Left ventricle myocardium inferior (tissue), 1 donor: Measurements from ENCODE around the gene TNRC6B. TPM values are rescaled to one million over a fixed set of nuclear protein-coding genes. Genes with fewer than 3 reads are reported as not detected.

Experiments used
- DNase-seq: peaks from one replicate; pipeline ENCODE4 v3.0.0-alpha.2; 2020
- H3K27ac ChIP-seq: fragments of 200-600 bp; replicated peaks from 2 replicates; pipeline ENCODE4 v1.8.0; 2021
- H3K27me3 ChIP-seq: fragments of 200-600 bp; 2 replicates; pipeline ENCODE4 v1.8.0; 2021; ENCODE audit warnings: low read depth
- H3K36me3 ChIP-seq: fragments of 200-600 bp; 2 replicates; pipeline ENCODE4 v1.8.0; 2021
- H3K4me1 ChIP-seq: fragments of 200-600 bp; 2 replicates; pipeline ENCODE4 v1.8.0; 2021
- H3K4me3 ChIP-seq: fragments of 200-600 bp; 2 replicates; pipeline ENCODE4 v1.8.0; 2021; ENCODE audit warnings: mild to moderate bottlenecking, moderate library complexity
- H3K9me3 ChIP-seq: fragments of 200-600 bp; replicated peaks from 2 replicates; pipeline ENCODE4 v1.8.0; 2021
- CTCF ChIP-seq: fragments of 200-600 bp; IDR thresholded peaks from 2 replicates; pipeline ENCODE4 v1.8.0; 2021; ENCODE audit warnings: antibody characterized with exemption, mild to moderate bottlenecking, borderline replicate concordance
- intact Hi-C: fragments of 100-400 bp; cut with micrococcal nuclease; formaldehyde crosslinking; loops from one replicate; pipeline ENCODE4 v1.11.0; 2022
- total RNA-seq: library from RNA; stranded (reverse); fragmentation: NEBNext Ultra II Directional; extraction: Animal tissue kit (Norgen Biotek cat#: 25700); gene quantifications from one replicate; pipeline ENCODE4 v1.2.1, GENCODE V29; 2021
- donor health status: DM: no; HTN: yes; CAD: no; lungs with severe emphysema.

TNRC6B gene
- total RNA-seq, 1 donor from 2014 or later, result 43.8 TPM

DNA sequence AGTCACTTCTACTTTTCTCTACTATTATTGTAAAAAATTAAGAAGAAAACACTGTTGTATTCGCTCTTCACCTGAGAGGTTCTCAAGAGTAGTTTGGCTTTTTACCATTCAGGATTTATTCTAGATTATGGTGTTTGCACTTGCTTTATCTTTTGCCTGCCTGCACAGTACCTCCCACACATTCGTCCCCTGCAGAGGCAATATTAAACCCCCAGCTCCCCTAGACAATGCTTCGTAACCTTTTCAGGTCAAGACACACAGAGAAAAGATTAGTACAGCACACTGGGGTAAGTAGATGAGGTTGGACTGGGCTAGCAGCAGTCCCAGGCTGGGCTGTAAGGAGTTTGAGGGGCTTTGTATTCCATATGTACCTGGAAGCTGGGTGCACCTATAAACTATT, 62.4 kb downstream of the TNRC6B start:
- no peaks in the 10 kb centered on the region for H3K9me3 ChIP-seq
- no peaks in the 10 kb centered on the region for H3K36me3 ChIP-seq
- no peak overlapping the region for H3K4me3 ChIP-seq
- no peak for TF ChIP-seq CTCF
- DNase-seq, result no peak
- H3K27me3 ChIP-seq, result no peaks in the 10 kb centered on the region
- peaks cover 83% of the 10 kb centered on the region for H3K4me1 ChIP-seq
- H3K27ac ChIP-seq, result peak overlapping the region; percentile 18
- intact Hi-C loops, result no loop called here

DNA sequence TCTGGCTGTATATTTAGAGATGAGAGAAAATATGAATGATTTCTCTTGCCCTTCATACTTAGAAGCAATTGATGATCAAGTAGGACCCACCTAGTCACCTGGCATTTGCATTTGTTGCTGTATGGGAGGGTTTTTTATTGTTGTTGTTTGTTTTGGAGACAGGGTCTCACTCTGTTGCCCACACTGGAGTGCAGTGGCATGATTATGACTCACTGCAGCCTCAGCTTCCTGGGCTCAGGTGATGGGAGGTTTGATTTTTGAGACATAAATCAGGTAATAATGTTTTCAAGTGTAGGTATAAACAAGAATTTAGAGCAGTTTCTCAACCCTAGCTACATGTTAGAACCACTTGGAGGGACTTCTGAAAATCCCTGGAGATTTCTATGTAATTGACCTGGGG, 63.0 kb downstream of the TNRC6B start:
- H3K36me3 ChIP-seq, result no peaks in the 10 kb centered on the region
- TF ChIP-seq CTCF, result no peak
- no peaks in the 10 kb centered on the region for H3K27me3 ChIP-seq
- H3K4me1 ChIP-seq, result peaks cover 78% of the 10 kb centered on the region
- no peak overlapping the region for H3K4me3 ChIP-seq
- H3K9me3 ChIP-seq, result no peaks in the 10 kb centered on the region
- intact Hi-C loops, result no loop called here
- no peak for DNase-seq
- peak overlapping the region; percentile 18 for H3K27ac ChIP-seq

DNA sequence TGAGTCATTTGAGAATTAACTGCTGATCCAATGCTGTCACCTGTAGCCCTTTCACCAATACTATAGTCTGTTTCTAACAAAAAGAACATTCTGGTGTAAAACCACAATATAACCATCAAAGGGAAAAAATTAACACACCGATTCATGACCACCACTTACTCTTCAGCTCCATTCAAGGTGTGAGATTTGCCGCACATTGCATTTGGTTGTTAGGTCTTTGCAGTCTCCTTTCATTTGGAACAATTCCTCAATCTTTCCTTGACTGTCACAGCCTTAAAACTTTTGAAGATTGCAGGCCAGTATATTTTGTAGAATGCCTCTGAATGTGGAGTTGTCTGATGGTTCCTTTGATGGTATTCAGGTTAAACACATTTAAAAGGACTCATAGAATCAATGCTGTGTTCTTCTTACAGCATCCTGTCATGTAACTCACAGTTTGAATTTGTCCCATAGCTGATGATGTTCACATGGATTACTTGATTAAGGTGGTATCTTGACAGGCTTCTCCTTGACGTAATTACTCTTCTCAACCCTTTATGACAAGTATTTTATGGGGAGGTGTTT, 63.6 kb downstream of the TNRC6B start:
- Histone ChIP-seq H3K4me3 (no peak overlapping the region), H3K4me1 (peaks cover 72% of the 10 kb centered on the region), H3K27me3 (no peaks in the 10 kb centered on the region), H3K9me3 (no peaks in the 10 kb centered on the region), H3K36me3 (peaks cover 4% of the 10 kb centered on the region), H3K27ac (peak overlapping the region; percentile 18)
- TF ChIP-seq CTCF, result no peak
- DNase-seq, result no peak
- intact Hi-C loops, result no loop called here

GRCh38 chr22:40243891-40244290, 66.2 kb downstream of the TNRC6B start:
- peaks cover 25% of the 10 kb centered on the region for H3K36me3 ChIP-seq
- intact Hi-C loops, result no loop called here
- H3K9me3 ChIP-seq, result no peaks in the 10 kb centered on the region
- no peak for TF ChIP-seq CTCF
- H3K27ac ChIP-seq, result no peak overlapping the region
- H3K4me3 ChIP-seq, result no peak overlapping the region
- no peaks in the 10 kb centered on the region for H3K27me3 ChIP-seq
- DNase-seq, result no peak
- H3K4me1 ChIP-seq, result peaks cover 46% of the 10 kb centered on the region

GRCh38 chr22:40244586-40244985, 66.9 kb downstream of the TNRC6B start:
- Histone ChIP-seq H3K9me3 (no peaks in the 10 kb centered on the region), H3K4me3 (no peak overlapping the region), H3K4me1 (peaks cover 43% of the 10 kb centered on the region), H3K36me3 (peaks cover 25% of the 10 kb centered on the region), H3K27ac (no peak overlapping the region), H3K27me3 (no peaks in the 10 kb centered on the region)
- intact Hi-C loops, result no loop called here
- DNase-seq, result no peak
- TF ChIP-seq CTCF, result no peak
